Mucosa of descending colon (tissue), 3 donors: ENCODE measurements around the gene BRI3. TPM values are rescaled to one million over a fixed set of nuclear protein-coding genes. Genes with fewer than 3 reads are reported as not detected.

Experiments
- ATAC-seq: fragments of 200-7000 bp; cut with Tn5 transposase; one replicate; pipeline ENCODE4 v1.9.1; 2020; ENCODE audit warnings: mild to moderate bottlenecking, moderate library complexity
- DNase-seq, 3 donors: peaks; one replicate each; pipeline ENCODE4 v3.0.0-alpha.2; 2020
- H3K36me3 ChIP-seq: fragments of 200-600 bp; one replicate; pipeline ENCODE4 v1.8.0; 2021; ENCODE audit warnings: low read depth, mild to moderate bottlenecking
- H3K4me1 ChIP-seq: fragments of 200-600 bp; one replicate; pipeline ENCODE4 v1.8.0; 2021; ENCODE audit warnings: low read depth, mild to moderate bottlenecking
- H3K4me3 ChIP-seq: fragments of 200-600 bp; one replicate; pipeline ENCODE4 v1.8.0; 2021; ENCODE audit warnings: mild to moderate bottlenecking
- H3K9me3 ChIP-seq: fragments of 200-600 bp; one replicate; pipeline ENCODE4 v1.8.0; 2021; ENCODE audit warnings: mild to moderate bottlenecking
- intact Hi-C, 2 donors: fragments of 100-400 bp; cut with DNase I in 1 of 2; cut with micrococcal nuclease in 1 of 2; formaldehyde crosslinking; loops; one replicate each; pipeline versions ENCODE4 v1.11.0 to v1.11.1; 2022; cut with DNase I, micrococcal nuclease
- total RNA-seq, 3 donors: library from RNA; stranded (reverse); fragmentation: NEBNext Ultra II Directional in 2 of 3; extraction: Animal tissue kit (Norgen Biotek cat#: 25700) in 2 of 3; gene quantifications; one replicate each; pipeline versions ENCODE4 v1.2.1 to v1.2.4, GENCODE V29; 2021 to 2023
- TF ChIP-seq, protein P1 (sequence below): fragments of 200-600 bp; IDR thresholded peaks from one replicate; pipeline ENCODE4 v1.8.0; 2022; ENCODE audit warnings: antibody characterized with exemption, mild to moderate bottlenecking
- donor health status: DM: no; HTN: no; CAD: no; lungs with moderate emphysema.
- donor health status: DM: no; HTN: no; CAD: no.
- donor health status: DM: no; HTN: yes; CAD: no.

The BRI3 gene
- total RNA-seq, 3 donors from 2014 or later: 186 to 205 (median 202) TPM

DNA sequence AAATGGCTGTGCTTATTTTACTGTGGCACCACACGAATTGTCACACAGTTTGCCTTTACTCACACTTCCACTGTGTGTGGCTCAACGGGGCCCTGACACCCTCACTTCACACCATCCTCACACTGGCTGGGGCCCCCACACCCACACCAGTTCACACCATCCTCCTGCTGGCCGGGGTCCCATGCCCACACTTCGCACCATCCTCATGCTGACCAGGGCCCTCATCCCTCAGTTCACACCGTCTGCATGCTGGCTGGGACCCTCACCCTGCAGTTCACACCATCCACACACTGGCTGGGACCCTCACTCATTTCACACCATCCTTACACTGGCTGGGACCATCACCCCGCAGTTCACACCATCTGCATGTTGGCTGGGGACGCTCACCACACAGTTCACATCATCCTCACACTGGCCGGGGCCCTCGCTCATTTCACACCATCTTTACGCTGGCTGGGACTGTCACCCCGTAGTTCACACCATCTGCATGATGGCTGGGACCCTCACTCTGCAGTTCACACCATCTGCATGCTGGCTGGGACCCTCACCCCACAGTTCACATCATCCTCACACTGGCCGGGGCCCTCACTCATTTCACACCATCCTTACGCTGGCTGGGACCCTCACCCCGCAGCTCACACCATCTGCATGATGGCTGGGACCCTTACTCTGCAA lies 36.0 kb downstream of the BRI3 start:
- H3K9me3 ChIP-seq: no peaks in the 10 kb centered on the region
- no peak for DNase-seq
- intact Hi-C loops: no loop called here
- no peaks in the 10 kb centered on the region for H3K4me1 ChIP-seq
- no peak for ATAC-seq
- H3K4me3 ChIP-seq: no peak overlapping the region
- no peaks in the 10 kb centered on the region for H3K36me3 ChIP-seq
- TF ChIP-seq, protein P1, sequence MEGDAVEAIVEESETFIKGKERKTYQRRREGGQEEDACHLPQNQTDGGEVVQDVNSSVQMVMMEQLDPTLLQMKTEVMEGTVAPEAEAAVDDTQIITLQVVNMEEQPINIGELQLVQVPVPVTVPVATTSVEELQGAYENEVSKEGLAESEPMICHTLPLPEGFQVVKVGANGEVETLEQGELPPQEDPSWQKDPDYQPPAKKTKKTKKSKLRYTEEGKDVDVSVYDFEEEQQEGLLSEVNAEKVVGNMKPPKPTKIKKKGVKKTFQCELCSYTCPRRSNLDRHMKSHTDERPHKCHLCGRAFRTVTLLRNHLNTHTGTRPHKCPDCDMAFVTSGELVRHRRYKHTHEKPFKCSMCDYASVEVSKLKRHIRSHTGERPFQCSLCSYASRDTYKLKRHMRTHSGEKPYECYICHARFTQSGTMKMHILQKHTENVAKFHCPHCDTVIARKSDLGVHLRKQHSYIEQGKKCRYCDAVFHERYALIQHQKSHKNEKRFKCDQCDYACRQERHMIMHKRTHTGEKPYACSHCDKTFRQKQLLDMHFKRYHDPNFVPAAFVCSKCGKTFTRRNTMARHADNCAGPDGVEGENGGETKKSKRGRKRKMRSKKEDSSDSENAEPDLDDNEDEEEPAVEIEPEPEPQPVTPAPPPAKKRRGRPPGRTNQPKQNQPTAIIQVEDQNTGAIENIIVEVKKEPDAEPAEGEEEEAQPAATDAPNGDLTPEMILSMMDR: no peak

GRCh38 chr7:98319176-98319575 lies 37.7 kb downstream of the BRI3 start:
- DNase-seq (no peak), ATAC-seq (no peak)
- TF ChIP-seq, protein P1: no peak
- intact Hi-C loops: no loop called here
- no peaks in the 10 kb centered on the region for H3K9me3 ChIP-seq
- H3K36me3 ChIP-seq: no peaks in the 10 kb centered on the region
- H3K4me1 ChIP-seq: no peaks in the 10 kb centered on the region
- no peak overlapping the region for H3K4me3 ChIP-seq

GRCh38 chr7:98321301-98321700 lies 39.8 kb downstream of the BRI3 start:
- Histone ChIP-seq H3K9me3 (no peaks in the 10 kb centered on the region), H3K4me3 (no peak overlapping the region), H3K4me1 (no peaks in the 10 kb centered on the region), H3K36me3 (no peaks in the 10 kb centered on the region)
- no peak for ATAC-seq
- DNase-seq: no peak
- TF ChIP-seq, protein P1: no peak
- intact Hi-C loops: no loop called here

DNA sequence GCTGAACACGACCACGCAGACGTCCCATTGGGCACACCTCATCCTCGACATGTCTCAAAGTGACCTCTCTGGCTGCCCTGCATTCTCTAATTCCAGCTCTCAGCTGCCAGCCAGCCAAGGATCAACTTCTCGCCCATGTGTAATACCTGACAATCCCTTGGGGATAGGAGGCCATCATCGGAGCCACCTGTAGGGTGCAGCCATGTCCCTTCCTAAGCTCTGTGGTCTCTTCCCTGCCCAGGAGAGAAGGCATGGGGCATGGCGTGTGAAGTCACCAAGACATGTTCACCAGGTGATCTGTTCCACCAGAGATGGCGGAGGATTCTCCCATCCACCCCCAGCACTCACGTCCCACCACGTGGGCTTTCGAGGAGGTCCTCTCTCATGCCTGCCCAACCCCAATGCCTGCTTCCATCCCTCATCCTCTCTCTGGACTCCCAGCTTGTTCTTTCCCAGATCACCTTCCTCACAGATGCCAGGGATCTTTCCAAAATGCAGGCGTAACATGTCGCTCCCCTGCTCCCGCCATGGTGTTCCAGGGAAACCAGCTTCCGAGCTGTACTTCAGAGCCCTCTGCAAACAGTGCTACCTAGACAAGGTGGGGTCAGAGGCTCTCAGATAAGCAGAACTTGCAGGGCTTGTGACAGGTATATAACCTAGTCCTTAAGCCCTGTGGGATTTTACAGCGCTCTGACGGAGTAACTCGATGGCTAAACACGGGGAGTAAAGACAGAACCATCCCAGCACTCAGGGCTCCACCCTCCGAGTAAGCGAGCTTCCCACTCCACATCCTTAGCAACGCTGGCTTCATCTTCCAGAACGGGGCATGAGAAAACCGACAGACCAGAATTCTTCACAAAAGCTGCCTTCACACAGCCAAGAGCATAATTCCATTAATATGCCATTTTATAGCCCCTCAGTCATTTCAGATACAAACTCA lies 41.1 kb downstream of the BRI3 start:
- intact Hi-C loops: no loop called here
- ATAC-seq (peak; percentile 47), DNase-seq (peak in 1 of 3 donors; percentile 21)
- Histone ChIP-seq H3K36me3 (no peaks in the 10 kb centered on the region), H3K9me3 (no peaks in the 10 kb centered on the region), H3K4me1 (no peaks in the 10 kb centered on the region), H3K4me3 (no peak overlapping the region)
- TF ChIP-seq, protein P1: no peak

- intact Hi-C loops: no loop called here
- ATAC-seq: no peak
- no peak overlapping the region for H3K4me3 ChIP-seq
- DNase-seq: no peak
- no peaks in the 10 kb centered on the region for H3K4me1 ChIP-seq
- no peaks in the 10 kb centered on the region for H3K36me3 ChIP-seq
- H3K9me3 ChIP-seq: no peaks in the 10 kb centered on the region
- TF ChIP-seq, protein P1: no peak
These were observed 42.3 kb downstream of the BRI3 start for GRCh38 chr7:98323597-98324322.
